Ovary (tissue), 9 donors: ENCODE results near the gene DPYSL4. TPM values are rescaled to one million over a fixed set of nuclear protein-coding genes. Genes with fewer than 3 reads are reported as not detected.

Experiments used
- DNase-seq, 5 donors: peaks; one replicate each; pipeline ENCODE4 v3.0.0-alpha.2; 2019 to 2020
- H3K27ac ChIP-seq, 2 donors: fragments of 200-600 bp; one replicate each; pipeline versions ENCODE4 v1.5.1 to v1.8.0; 2019 to 2022
- H3K27me3 ChIP-seq: fragments of 200-600 bp; one replicate; pipeline ENCODE4 v1.8.0; 2022
- H3K36me3 ChIP-seq: fragments of 200-600 bp; sonication (generic); one replicate; pipeline ENCODE4 v1.5.1; 2019
- H3K4me1 ChIP-seq: one replicate; pipeline ENCODE4 v1.8.1; 2013; ENCODE audit warnings: mild to moderate bottlenecking, moderate library complexity; ENCODE audit not compliant: insufficient read depth
- H3K4me3 ChIP-seq: fragments of 200-600 bp; sonication (generic); one replicate; pipeline ENCODE4 v1.5.1; 2017
- H3K9me3 ChIP-seq, 2 donors: fragments of 200-600 bp in 1 of 2; sonication (generic) in 1 of 2; one replicate each; pipeline versions ENCODE4 v1.5.1 to v1.8.1; 2013 to 2019; ENCODE audit warnings: mild to moderate bottlenecking in 1 of 2, moderate library complexity in 1 of 2
- CTCF ChIP-seq, 3 donors: fragments of 450-650 bp in 2 of 3; fragments of 200-600 bp in 1 of 3; IDR thresholded peaks; one replicate each; pipeline versions ENCODE4 v1.5.1 to v1.8.0; 2016 to 2022; ENCODE audit warnings: antibody characterized with exemption in 3 of 3, mild to moderate bottlenecking in 1 of 3
- EP300 ChIP-seq: sonication (generic); formaldehyde crosslinking; IDR thresholded peaks from one replicate; pipeline ENCODE4 v1.6.1; 2017; ENCODE audit warnings: antibody characterized with exemption
- POLR2A ChIP-seq: fragments of 450-650 bp; IDR thresholded peaks from one replicate; pipeline ENCODE4 v1.6.1; 2017; ENCODE audit warnings: antibody characterized with exemption, mild to moderate bottlenecking, moderate library complexity
- WGBS, 3 donors: extraction: QIAGEN DNeasy Blood & Tissue Kit in 1 of 3; methylation state at CpG; one replicate each; pipeline versions ENCODE4 v1.1.5 to v1.1.7; 2013 to 2017; 5-methylcytosine and 5-hydroxymethylcytosine counted together
- intact Hi-C, 4 donors: fragments of 100-400 bp; cut with DNase I; formaldehyde crosslinking; loops; one replicate each; pipeline versions ENCODE4 v1.11.0 to v1.15.1; 2022 to 2023
- polyA plus RNA-seq, 2 donors: library from polyadenylated mRNA; stranded (reverse); fragments of 200-250 nt in 1 of 2; fragments of 350-450 nt in 1 of 2; fragmentation: Illumina TruSeq in 1 of 2; extraction: RNeasy Lipid Tissue Mini Kit (QIAGEN cat#74804) in 1 of 2; gene quantifications; one replicate each; pipeline ENCODE4 v1.2.3, GENCODE V29; 2013 to 2014
- total RNA-seq, 7 donors: library from RNA; depleted of rRNA in 2 of 7; stranded (reverse); fragments of >200 nt in 2 of 7; fragmentation: NEBNext Ultra II Directional in 3 of 7; extraction: Animal tissue kit (Norgen Biotek cat#: 25700) in 3 of 7; gene quantifications; one replicate each; pipeline versions ENCODE4 v1.1.0 to v1.2.4, GENCODE V29; 2016 to 2023
- donor health status: DM: no; HTN: no; CAD: no; lungs with moderate emphysema.
- donor health status: DM: no; HTN: no; CAD: no.
- donor health status: Bipolar disorder and iron deficiency.
- donor health status: DM: yes; HTN: yes; CAD: no.
- donor health status: DM: no; HTN: no; CAD: no.
- donor health status: DM: yes; HTN: yes; CAD: no.

The DPYSL4 gene
- total and polyA plus RNA-seq, 9 donors, result 0.27 to 7.0 (median 1.7) TPM

GRCh38 chr10:132178672-132179545 lies 7.8 kb upstream of the DPYSL4 start:
- Histone ChIP-seq H3K9me3 (no peaks in the 10 kb centered on the region), H3K4me1 (no peaks in the 10 kb centered on the region), H3K4me3 (no peak overlapping the region), H3K27me3 (no peaks in the 10 kb centered on the region), H3K27ac (no peak overlapping the region), H3K36me3 (no peaks in the 10 kb centered on the region)
- intact Hi-C loops, result no loop called here
- TF ChIP-seq CTCF (IDR thresholded peaks at IDR 0.05) (no peak), EP300 (no peak), POLR2A (no peak)
- WGBS, 3 donors, result 85 to 87% (median 85%) methylated on average over 23 of the region's 23 CpGs
- peak in 1 of 5 donors; percentile 12 for DNase-seq

- no peaks in the 10 kb centered on the region for H3K36me3 ChIP-seq
- intact Hi-C loops, result no loop called here
- WGBS, 3 donors, result 81 to 87% (median 86%) methylated on average over 16 of the region's 16 CpGs
- H3K4me1 ChIP-seq, result no peaks in the 10 kb centered on the region
- TF ChIP-seq EP300, result no peak
- TF ChIP-seq POLR2A, result no peak
- no peak for TF ChIP-seq CTCF (IDR thresholded peaks at IDR 0.05)
- no peaks in the 10 kb centered on the region for H3K9me3 ChIP-seq
- DNase-seq, result peak in 1 of 5 donors; percentile 19
- no peak overlapping the region for H3K4me3 ChIP-seq
- H3K27me3 ChIP-seq, result no peaks in the 10 kb centered on the region
- H3K27ac ChIP-seq, result no peak overlapping the region
Measured at GRCh38 chr10:132179551-132180392, 7.0 kb upstream of the DPYSL4 start.

- 59 to 63% (median 62%) methylated on average over 14 of the region's 14 CpGs for WGBS, 3 donors
- no peak for DNase-seq
Measured at GRCh38 chr10:132180736-132181135, 6.0 kb upstream of the DPYSL4 start.

More at GRCh38 chr10:132180736-132181135, 6.0 kb upstream of the DPYSL4 start:
- H3K4me3 ChIP-seq, result no peak overlapping the region
- H3K36me3 ChIP-seq, result no peaks in the 10 kb centered on the region
- H3K9me3 ChIP-seq, result no peaks in the 10 kb centered on the region
- H3K27ac ChIP-seq, result no peak overlapping the region
- TF ChIP-seq EP300 (no peak), CTCF (IDR thresholded peaks at IDR 0.05) (no peak), POLR2A (no peak)
- no peaks in the 10 kb centered on the region for H3K27me3 ChIP-seq
- intact Hi-C loops, result no loop called here
- no peaks in the 10 kb centered on the region for H3K4me1 ChIP-seq
